GM19455 (cell line): ENCODE measurements around the gene CUTA.
"Not testable (repeated sequence)": the region's sequence is repeated elsewhere in the genome, so short reads cannot be mapped to it uniquely, and the experiment has no call there.

Source experiments
- ATAC-seq: cut with Tn5 transposase; IDR thresholded peaks from one replicate; pipeline ENCODE4 v1.9.1; 2021; ENCODE audit not compliant: unreplicated experiment

CUTA gene

GRCh38 chr6:33407132-33407718, 10.7 kb downstream of the CUTA start:
- no peak for ATAC-seq

GRCh38 chr6:33406126-33406525, 11.8 kb downstream of the CUTA start:
- no peak for ATAC-seq

GRCh38 chr6:33405386-33405940, 12.4 kb downstream of the CUTA start:
- no peak for ATAC-seq

- ATAC-seq, result no peak
Measured at GRCh38 chr6:33404884-33405283, 13.0 kb downstream of the CUTA start.

- not testable (repeated sequence) for ATAC-seq
Measured at GRCh38 chr6:33399881-33400280, 18.0 kb downstream of the CUTA start.

- ATAC-seq, result not testable (repeated sequence)
Measured at GRCh38 chr6:33398601-33399000, 19.3 kb downstream of the CUTA start.

GRCh38 chr6:33397541-33397940, 20.4 kb downstream of the CUTA start:
- no peak for ATAC-seq

- no peak for ATAC-seq
Measured at GRCh38 chr6:33392979-33393378, 24.9 kb downstream of the CUTA start.

GRCh38 chr6:33392595-33392948, 25.3 kb downstream of the CUTA start:
- ATAC-seq, result no peak

- ATAC-seq, result peak; percentile 20
Measured at GRCh38 chr6:33391922-33392594, 25.8 kb downstream of the CUTA start.

GRCh38 chr6:33391278-33391921, 26.5 kb downstream of the CUTA start, which contains the start of gene KIFC1:
Gene KIFC1, plus strand, starts transcription at chr6:33391823. Its CDS starts 163 bp downstream, at chr6:33391986.
- ATAC-seq, result peak; percentile 89

- no peak for ATAC-seq
Measured at GRCh38 chr6:33390767-33391277, 27.1 kb downstream of the CUTA start.

- no peak for ATAC-seq
Measured at GRCh38 chr6:33390173-33390572, 27.7 kb downstream of the CUTA start.

GRCh38 chr6:33384581-33385020, 33.3 kb downstream of the CUTA start:
- ATAC-seq, result no peak

- ATAC-seq, result no peak
Measured at GRCh38 chr6:33383427-33384185, 34.3 kb downstream of the CUTA start.

- no peak for ATAC-seq
Measured at GRCh38 chr6:33380272-33380981, 37.5 kb downstream of the CUTA start.

GRCh38 chr6:33379184-33379583, 38.7 kb downstream of the CUTA start:
- not testable (repeated sequence) for ATAC-seq

GRCh38 chr6:33377171-33377570, 40.7 kb downstream of the CUTA start:
- ATAC-seq, result no peak

GRCh38 chr6:33375143-33375671, 42.7 kb downstream of the CUTA start:
- ATAC-seq, result no peak
